IMR-90 (cell line): Measurements from ENCODE around the gene ARHGAP12.

Experiments
- CEBPB ChIP-seq: IDR thresholded peaks from 2 replicates; pipeline ENCODE4 v1.6.1; 2012; ENCODE audit warnings: low read depth, low read length, improper control_type of control experiment
- FOS ChIP-seq: fragments of 150-350 bp; IDR thresholded peaks from 2 replicates; pipeline ENCODE4 v1.6.1; 2016; ENCODE audit warnings: low read depth, low read length
- MAFK ChIP-seq: IDR thresholded peaks from 2 replicates; pipeline ENCODE4 v1.6.1; 2012; ENCODE audit warnings: low read depth, low read length, improper control_type of control experiment
- POLR2A ChIP-seq: IDR thresholded peaks from 2 replicates; pipeline ENCODE4 v1.6.1; 2012; ENCODE audit warnings: mild to moderate bottlenecking, low read depth, low read length
- RAD21 ChIP-seq: IDR thresholded peaks from 2 replicates; pipeline ENCODE4 v1.6.1; 2012; ENCODE audit warnings: low read length, improper control_type of control experiment
- RFX5 ChIP-seq: IDR thresholded peaks from 2 replicates; pipeline ENCODE4 v1.8.0; 2012; ENCODE audit warnings: low read depth, mild to moderate bottlenecking, low read length, moderate library complexity
- SMC3 ChIP-seq: fragments of 150-350 bp; IDR thresholded peaks from 2 replicates; pipeline ENCODE4 v1.6.1; 2016; ENCODE audit warnings: low read depth, mild to moderate bottlenecking, antibody characterized with exemption, low read length, moderate library complexity
- TF ChIP-seq, protein P1 (sequence below): conservative IDR thresholded peaks from 2 replicates; pipeline ENCODE4 v1.5.1; 2012; ENCODE audit warnings: mild to moderate bottlenecking, low read depth, low read length, improper control_type of control experiment
- TF ChIP-seq, protein P2 (sequence below): fragments of 150-350 bp; IDR thresholded peaks from 2 replicates; pipeline ENCODE4 v1.6.1; 2016; ENCODE audit warnings: low read depth, mild to moderate bottlenecking, low read length, moderate library complexity, borderline replicate concordance

DNA sequence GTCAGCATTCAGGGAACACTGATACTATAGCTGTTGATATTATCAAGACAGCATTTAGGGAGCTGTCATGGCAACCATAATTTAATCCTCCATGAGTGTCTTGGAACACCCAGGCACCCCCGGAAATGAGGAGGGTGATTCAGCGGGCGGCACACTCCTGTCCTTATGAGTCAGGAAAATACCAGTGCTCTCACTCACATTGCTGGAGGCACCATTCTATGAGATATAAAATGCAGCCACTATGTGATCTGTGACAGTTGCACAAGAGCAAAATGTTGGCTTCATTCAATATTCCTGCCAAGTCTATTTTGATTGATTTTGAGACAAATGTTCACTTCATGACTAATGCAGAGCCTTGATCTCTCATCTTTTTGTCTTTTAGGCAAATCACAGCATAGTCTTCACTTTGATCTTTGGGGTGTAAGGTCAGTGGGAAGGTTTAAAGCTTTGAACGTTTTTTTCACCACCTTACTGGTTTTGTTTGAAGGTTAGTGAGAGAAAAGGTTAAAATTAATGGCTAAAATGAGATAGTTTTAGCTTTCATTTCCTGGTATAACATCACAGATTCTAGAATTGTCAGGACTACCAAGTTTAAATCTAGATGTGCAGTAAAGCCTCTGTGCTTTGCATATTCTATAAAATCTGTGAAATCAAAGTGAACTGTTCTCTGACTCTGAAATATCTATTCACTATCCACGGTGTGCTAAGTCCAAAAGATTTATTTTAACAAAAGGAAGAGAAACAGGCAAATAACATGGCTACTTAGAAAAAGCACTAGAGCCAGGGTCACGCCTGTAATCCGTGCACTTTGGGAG lies 12.4 kb upstream of the ARHGAP12 start:
- TF ChIP-seq FOS (peak; percentile 97), POLR2A (no peak), CEBPB (peak; percentile 99), MAFK (peak; percentile 45; the same call in 1 of the 2 replicates), RFX5 (no peak), RAD21 (peak; percentile 13), SMC3 (0 out of 2 replicates have a peak, but pooled peaks have one; percentile 12)
- TF ChIP-seq, protein P1, sequence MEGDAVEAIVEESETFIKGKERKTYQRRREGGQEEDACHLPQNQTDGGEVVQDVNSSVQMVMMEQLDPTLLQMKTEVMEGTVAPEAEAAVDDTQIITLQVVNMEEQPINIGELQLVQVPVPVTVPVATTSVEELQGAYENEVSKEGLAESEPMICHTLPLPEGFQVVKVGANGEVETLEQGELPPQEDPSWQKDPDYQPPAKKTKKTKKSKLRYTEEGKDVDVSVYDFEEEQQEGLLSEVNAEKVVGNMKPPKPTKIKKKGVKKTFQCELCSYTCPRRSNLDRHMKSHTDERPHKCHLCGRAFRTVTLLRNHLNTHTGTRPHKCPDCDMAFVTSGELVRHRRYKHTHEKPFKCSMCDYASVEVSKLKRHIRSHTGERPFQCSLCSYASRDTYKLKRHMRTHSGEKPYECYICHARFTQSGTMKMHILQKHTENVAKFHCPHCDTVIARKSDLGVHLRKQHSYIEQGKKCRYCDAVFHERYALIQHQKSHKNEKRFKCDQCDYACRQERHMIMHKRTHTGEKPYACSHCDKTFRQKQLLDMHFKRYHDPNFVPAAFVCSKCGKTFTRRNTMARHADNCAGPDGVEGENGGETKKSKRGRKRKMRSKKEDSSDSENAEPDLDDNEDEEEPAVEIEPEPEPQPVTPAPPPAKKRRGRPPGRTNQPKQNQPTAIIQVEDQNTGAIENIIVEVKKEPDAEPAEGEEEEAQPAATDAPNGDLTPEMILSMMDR, result no peak
- TF ChIP-seq, protein P2, sequence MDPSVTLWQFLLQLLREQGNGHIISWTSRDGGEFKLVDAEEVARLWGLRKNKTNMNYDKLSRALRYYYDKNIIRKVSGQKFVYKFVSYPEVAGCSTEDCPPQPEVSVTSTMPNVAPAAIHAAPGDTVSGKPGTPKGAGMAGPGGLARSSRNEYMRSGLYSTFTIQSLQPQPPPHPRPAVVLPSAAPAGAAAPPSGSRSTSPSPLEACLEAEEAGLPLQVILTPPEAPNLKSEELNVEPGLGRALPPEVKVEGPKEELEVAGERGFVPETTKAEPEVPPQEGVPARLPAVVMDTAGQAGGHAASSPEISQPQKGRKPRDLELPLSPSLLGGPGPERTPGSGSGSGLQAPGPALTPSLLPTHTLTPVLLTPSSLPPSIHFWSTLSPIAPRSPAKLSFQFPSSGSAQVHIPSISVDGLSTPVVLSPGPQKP, result no peak
